Kidney epithelial cell (primary cell): ENCODE results near the gene PPIE. TPM values are rescaled to one million over a fixed set of nuclear protein-coding genes. Genes with fewer than 3 reads are reported as not detected.
"Not testable (repeated sequence)": the region's sequence is repeated elsewhere in the genome, so short reads cannot be mapped to it uniquely, and the experiment has no call there.

ENCODE experiments used
- DNase-seq: peaks from one replicate; pipeline ENCODE4 v3.0.0-alpha.2; 2010; ENCODE audit warnings: low read depth
- H3K27me3 ChIP-seq: 2 replicates; pipeline ENCODE4 v1.6.0; 2011; ENCODE audit warnings: low read length; ENCODE audit not compliant: control insufficient read depth, insufficient read depth
- H3K36me3 ChIP-seq: 2 replicates; pipeline ENCODE4 v1.5.1; 2011; ENCODE audit warnings: low read length; ENCODE audit not compliant: control insufficient read depth, insufficient read depth
- H3K4me3 ChIP-seq: 2 replicates; pipeline ENCODE4 v1.5.1; 2011; ENCODE audit warnings: low read depth, mild to moderate bottlenecking, control low read depth, low read length
- total RNA-seq: library from RNA; depleted of rRNA; stranded (reverse); fragments of >200 nt; gene quantifications from 2 replicates; pipeline ENCODE4 v1.2.3, GENCODE V29; 2015
- TF ChIP-seq, protein P1 (sequence below): IDR thresholded peaks from 2 replicates; pipeline ENCODE4 v1.5.1; 2011; ENCODE audit warnings: mild to moderate bottlenecking, moderate library complexity, low read length, control low read depth, inconsistent platforms; ENCODE audit not compliant: insufficient read depth, poor library complexity, severe bottlenecking

PPIE gene
- total RNA-seq, 1 donor from 2014 or later = 58.2 TPM

DNA sequence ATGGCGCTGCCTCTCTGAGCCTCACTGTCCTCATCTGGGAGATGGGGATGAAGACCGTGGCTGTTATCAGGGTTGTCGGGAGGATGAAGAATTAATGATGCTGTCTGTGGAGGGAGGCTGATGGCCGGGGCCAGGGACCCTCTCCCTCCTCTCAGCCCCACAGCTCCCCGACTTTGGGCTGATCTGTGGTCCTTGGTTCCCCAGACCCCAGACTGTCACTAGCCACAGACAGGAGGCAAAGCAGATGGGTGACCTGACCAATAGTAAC lies 48.4 kb downstream of the PPIE start:
- not testable (repeated sequence) for DNase-seq, H3K4me3 ChIP-seq, H3K36me3 ChIP-seq
- peaks cover 18% of the 10 kb centered on the region for H3K27me3 ChIP-seq

DNA sequence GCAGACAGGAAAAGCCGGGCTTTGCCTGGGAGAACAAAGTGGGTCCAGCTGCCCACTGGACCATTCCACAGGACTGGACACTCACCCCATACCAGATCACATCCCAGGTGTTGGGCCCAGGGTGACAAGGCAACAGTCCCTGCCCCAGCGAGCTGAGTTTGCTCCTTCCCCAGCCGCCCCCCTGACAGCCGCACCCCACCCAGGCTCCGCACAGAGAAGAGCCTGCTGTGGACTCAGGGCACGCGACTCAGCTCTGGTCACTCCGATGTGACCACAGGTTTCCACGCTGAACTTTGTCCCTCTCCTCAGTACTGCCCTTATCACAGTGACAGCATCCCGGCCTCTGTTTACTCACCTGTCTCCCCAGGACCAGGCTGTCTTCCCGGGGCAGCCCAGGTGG lies 48.8 kb downstream of the PPIE start:
- TF ChIP-seq, protein P1, sequence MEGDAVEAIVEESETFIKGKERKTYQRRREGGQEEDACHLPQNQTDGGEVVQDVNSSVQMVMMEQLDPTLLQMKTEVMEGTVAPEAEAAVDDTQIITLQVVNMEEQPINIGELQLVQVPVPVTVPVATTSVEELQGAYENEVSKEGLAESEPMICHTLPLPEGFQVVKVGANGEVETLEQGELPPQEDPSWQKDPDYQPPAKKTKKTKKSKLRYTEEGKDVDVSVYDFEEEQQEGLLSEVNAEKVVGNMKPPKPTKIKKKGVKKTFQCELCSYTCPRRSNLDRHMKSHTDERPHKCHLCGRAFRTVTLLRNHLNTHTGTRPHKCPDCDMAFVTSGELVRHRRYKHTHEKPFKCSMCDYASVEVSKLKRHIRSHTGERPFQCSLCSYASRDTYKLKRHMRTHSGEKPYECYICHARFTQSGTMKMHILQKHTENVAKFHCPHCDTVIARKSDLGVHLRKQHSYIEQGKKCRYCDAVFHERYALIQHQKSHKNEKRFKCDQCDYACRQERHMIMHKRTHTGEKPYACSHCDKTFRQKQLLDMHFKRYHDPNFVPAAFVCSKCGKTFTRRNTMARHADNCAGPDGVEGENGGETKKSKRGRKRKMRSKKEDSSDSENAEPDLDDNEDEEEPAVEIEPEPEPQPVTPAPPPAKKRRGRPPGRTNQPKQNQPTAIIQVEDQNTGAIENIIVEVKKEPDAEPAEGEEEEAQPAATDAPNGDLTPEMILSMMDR = no peak
- Histone ChIP-seq H3K36me3 (no peaks in the 10 kb centered on the region), H3K4me3 (no peak overlapping the region), H3K27me3 (peaks cover 18% of the 10 kb centered on the region)
- no peak for DNase-seq

- H3K4me3 ChIP-seq, DNase-seq, H3K36me3 ChIP-seq: not testable (repeated sequence)
- H3K27me3 ChIP-seq = peaks cover 18% of the 10 kb centered on the region
Observed at GRCh38 chr1:39787964-39788363, 49.3 kb downstream of the PPIE start.

DNA sequence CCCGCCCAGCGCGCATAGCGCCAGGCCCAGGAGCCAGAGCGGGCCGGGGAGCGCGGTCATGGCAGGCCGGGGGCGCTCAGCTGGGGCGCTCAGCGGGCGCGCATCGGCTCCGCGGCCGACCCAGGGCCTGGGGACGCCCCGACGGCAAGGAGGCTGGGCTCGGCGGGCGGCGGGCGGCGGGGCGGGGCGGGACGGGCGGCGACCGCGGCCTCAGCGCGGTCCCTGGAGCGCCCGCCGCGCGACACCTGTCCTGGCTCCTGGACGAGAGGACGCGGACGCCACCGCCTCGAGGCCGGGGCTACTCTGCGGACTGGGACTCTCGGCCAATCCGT lies 49.7 kb downstream of the PPIE start:
- TF ChIP-seq, protein P1 = no peak
- peak overlapping the region; percentile 45 for H3K4me3 ChIP-seq
- DNase-seq = no peak
- no peaks in the 10 kb centered on the region for H3K36me3 ChIP-seq
- peaks cover 18% of the 10 kb centered on the region for H3K27me3 ChIP-seq

DNA sequence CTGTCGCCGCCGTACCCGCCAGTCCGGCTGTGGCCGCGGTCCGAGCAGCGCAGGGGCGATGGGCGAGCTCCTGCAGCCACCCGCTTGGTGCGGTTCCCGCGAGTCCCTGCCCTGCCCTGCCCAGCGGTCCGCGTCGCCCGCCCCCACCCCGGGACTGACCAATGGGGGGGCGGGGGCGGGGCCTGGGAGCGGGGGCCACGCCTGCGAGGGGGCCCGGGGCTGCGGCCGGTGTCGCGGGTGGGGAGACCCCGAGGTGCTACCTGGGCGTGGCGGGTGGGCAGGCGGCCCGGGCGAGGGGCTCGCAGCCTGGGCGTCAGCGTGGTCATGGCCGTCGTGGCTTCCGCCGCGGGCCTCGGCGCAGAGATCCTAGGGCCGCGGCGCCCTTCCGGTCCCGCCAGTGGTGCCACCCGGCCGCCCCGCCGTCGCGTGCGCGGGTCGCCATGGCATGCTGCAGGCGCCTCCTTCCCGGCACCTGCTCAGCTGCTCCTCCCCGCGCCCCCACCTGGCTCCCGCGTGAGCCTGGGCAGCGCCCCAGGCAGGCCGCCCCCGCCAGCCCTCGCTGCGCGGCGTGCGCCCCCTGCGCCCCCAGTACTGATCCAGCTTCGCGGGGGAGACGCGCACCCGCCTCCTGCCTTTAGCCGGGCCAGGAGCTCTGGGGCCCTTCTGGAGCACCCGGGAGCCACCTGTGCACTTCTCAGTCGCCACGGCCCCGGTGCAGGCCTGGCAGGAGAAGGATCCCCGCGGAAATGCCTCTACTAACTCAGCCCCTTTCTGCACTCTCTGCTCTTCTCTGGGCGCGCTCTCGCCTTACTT lies 50.3 kb downstream of the PPIE start, which contains the start of gene BMP8B:
Gene BMP8B (minus strand): TSS at position 108 of the 813 bp plus-strand sequence. CDS start 380 bp downstream, outside the sequence.
- no peak for DNase-seq
- no peaks in the 10 kb centered on the region for H3K36me3 ChIP-seq
- TF ChIP-seq, protein P1 = no peak
- peak within 1 kb of the TSS; percentile 45 for H3K4me3 ChIP-seq
- peaks cover 18% of the 10 kb centered on the region for H3K27me3 ChIP-seq

DNA sequence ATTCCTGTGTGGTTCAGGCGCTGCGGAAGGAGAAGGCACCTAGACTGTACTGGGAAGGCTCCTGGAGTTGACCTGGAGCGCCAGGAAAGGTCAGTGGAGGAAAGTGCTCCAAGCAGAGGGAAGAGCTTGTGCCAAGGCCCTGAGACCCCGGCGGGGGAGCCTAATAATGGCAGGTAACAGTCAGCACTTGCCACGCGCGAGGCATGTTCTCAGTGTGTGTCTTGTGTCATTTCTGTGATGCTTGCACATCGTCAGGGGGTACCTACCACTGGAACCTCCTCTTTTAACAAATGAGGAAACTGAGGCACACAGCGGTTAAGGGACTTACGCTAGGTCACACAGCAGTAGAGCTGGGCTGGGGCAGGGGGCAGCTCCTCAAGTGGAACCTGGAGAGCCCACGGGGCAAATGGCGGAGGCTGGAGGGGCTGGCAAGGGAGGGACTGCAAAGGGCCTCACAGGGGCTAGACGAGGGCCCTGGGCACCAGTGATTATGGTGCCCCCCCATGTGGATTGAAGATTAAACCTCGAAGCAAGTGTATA lies 51.0 kb downstream of the PPIE start:
- Histone ChIP-seq H3K36me3 (no peaks in the 10 kb centered on the region), H3K27me3 (peaks cover 18% of the 10 kb centered on the region), H3K4me3 (no peak overlapping the region)
- no peak for DNase-seq
- TF ChIP-seq, protein P1 = no peak

GRCh38 chr1:39791838-39792237 lies 53.2 kb downstream of the PPIE start:
- Histone ChIP-seq H3K27me3 (peaks cover 15% of the 10 kb centered on the region), H3K4me3 (no peak overlapping the region), H3K36me3 (no peaks in the 10 kb centered on the region)
- TF ChIP-seq, protein P1 = no peak
- no peak for DNase-seq
